Measurements from ENCODE around the gene HMGN5. TPM values are rescaled to one million over a fixed set of nuclear protein-coding genes. Genes with fewer than 3 reads are reported as not detected.

HMGN5 gene
- total and polyA plus RNA-seq, 11 donors = 0.56 to 8.8 (median 2.5) TPM

DNA sequence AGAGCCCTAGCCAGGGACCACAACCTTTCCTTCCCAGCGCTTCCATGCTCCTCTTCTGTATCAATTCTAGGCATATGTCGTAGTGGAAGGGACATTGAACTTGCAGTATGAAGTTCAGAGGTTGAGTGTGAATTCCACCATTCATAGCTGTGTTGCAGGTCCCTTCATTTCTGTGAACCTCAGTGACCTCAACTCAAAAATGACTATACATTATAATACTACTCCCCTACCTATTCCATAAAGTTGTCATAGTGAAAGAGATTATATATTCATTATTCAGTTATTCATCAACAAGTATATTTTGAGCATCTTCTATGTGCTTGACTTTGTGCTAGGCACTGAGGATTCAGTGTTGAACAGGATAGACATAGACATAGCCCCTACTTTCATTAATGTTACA lies 28.2 kb upstream of the HMGN5 start:
- H3K4me1 ChIP-seq = no peaks in the 10 kb centered on the region
- H3K27ac ChIP-seq = no peak overlapping the region
- no peak for TF ChIP-seq POLR2A (IDR thresholded peaks at IDR 0.05)
- TF ChIP-seq, protein P1, sequence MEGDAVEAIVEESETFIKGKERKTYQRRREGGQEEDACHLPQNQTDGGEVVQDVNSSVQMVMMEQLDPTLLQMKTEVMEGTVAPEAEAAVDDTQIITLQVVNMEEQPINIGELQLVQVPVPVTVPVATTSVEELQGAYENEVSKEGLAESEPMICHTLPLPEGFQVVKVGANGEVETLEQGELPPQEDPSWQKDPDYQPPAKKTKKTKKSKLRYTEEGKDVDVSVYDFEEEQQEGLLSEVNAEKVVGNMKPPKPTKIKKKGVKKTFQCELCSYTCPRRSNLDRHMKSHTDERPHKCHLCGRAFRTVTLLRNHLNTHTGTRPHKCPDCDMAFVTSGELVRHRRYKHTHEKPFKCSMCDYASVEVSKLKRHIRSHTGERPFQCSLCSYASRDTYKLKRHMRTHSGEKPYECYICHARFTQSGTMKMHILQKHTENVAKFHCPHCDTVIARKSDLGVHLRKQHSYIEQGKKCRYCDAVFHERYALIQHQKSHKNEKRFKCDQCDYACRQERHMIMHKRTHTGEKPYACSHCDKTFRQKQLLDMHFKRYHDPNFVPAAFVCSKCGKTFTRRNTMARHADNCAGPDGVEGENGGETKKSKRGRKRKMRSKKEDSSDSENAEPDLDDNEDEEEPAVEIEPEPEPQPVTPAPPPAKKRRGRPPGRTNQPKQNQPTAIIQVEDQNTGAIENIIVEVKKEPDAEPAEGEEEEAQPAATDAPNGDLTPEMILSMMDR (IDR thresholded peaks at IDR 0.05) = no peak
- ATAC-seq (no peak), DNase-seq (no peak)
- no peaks in the 10 kb centered on the region for H3K27me3 ChIP-seq
- intact Hi-C loops (cut with DNase I) = no loop called here
- H3K36me3 ChIP-seq = no peaks in the 10 kb centered on the region
- H3K4me3 ChIP-seq = no peak overlapping the region
- H3K9me3 ChIP-seq = no peaks in the 10 kb centered on the region
- WGBS, 4 donors = 73 to 100% (median 85%) methylated on average over 2 of the region's 2 CpGs

DNA sequence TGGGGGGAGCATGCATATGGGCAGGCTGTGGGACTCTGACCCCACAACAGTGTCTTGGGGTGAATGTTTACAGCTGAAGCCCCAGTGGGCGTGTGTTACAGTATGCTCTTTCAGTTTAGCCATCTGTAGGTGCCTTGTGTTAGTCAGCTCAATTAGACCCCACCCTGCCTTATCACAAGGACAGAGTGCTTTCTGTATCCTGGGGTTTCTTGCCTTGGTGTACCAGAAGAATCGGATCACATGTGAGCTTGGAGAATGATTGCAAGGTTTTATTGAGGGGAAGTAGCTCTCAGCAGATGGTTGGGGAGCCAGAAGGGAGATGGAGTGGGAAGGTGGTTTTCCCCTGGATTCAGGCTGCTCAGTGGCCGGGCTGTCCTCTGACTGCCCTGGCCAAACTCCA lies 27.5 kb upstream of the HMGN5 start:
- DNase-seq = no peak
- no peak overlapping the region for H3K27ac ChIP-seq
- no peak for ATAC-seq
- intact Hi-C loops (cut with DNase I) = no loop called here
- H3K36me3 ChIP-seq = no peaks in the 10 kb centered on the region
- H3K9me3 ChIP-seq = no peaks in the 10 kb centered on the region
- no peak overlapping the region for H3K4me3 ChIP-seq
- no peaks in the 10 kb centered on the region for H3K27me3 ChIP-seq
- TF ChIP-seq, protein P1 (IDR thresholded peaks at IDR 0.05) = no peak
- no peak for TF ChIP-seq POLR2A (IDR thresholded peaks at IDR 0.05)
- 71 to 89% (median 82%) methylated on average over 3 of the region's 3 CpGs for WGBS, 4 donors
- no peaks in the 10 kb centered on the region for H3K4me1 ChIP-seq

DNA sequence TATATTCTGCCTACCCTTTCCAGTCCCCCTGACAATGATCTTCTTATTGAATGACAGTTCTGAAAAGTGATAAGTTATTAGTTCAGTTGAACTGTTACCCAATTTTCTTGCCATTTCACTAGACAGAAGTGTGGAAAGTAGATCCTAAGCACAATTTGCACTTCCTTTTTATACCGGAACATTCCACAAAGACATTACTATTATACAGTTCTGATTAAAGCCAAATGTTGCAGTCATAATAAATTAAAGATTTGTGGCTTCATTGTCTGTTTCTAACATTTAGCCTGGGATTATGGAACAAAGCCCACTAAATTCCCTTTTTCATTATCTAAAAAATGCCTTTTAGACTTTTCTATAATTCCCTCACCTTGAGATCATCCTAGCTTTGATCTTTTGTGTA lies 14.0 kb upstream of the HMGN5 start:
- intact Hi-C loops (cut with DNase I) = no loop called here
- Histone ChIP-seq H3K27me3 (no peaks in the 10 kb centered on the region), H3K4me3 (no peak overlapping the region), H3K27ac (no peak overlapping the region), H3K9me3 (no peaks in the 10 kb centered on the region), H3K36me3 (no peaks in the 10 kb centered on the region), H3K4me1 (no peaks in the 10 kb centered on the region)
- ATAC-seq = no peak
- TF ChIP-seq, protein P1 (IDR thresholded peaks at IDR 0.05) = no peak
- DNase-seq = no peak
- WGBS, 4 donors = 60 to 68% (median 64%) methylated on average over 1 of the region's 1 CpG

DNA sequence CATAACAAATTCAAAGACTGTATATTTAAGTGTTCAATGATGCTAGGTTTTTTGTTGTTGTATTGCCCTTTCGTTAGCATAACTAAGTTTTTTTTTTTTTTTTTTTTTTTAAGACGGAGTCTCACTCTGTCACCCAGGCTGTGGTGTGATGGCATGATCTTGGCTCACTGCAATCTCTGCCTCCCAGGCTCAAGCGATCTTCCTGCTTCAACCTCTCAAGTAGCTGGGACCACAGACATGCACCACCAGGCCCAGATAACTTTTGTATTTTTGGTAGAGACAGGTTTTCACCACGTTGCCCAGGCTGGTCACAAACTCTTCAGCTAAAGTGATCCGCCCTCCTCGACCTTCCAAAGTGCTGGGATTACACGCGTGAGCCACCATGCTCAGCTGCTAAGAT lies 7.2 kb upstream of the HMGN5 start:
- no peak for TF ChIP-seq POLR2A (IDR thresholded peaks at IDR 0.05)
- TF ChIP-seq, protein P1 (IDR thresholded peaks at IDR 0.05) = no peak
- intact Hi-C loops (cut with DNase I) = loop anchor here in 1 of 10 donors (10.0 kb wide), 1 partner anchor 56 kb away; no protein-coding TSS in a partner anchor
- Histone ChIP-seq H3K9me3 (no peaks in the 10 kb centered on the region), H3K36me3 (no peaks in the 10 kb centered on the region), H3K4me1 (peaks cover 0 to 4% (median 0%) of the 10 kb centered on the region in 12 donors), H3K27me3 (no peaks in the 10 kb centered on the region), H3K27ac (no peak overlapping the region), H3K4me3 (no peak overlapping the region)
- WGBS, 4 donors = 65 to 87% (median 75%) methylated on average over 7 to 8 of the region's 8 CpGs
- DNase-seq = no peak
- no peak for ATAC-seq

Data from heart left ventricle (tissue), 16 donors.